ENCODE results near the gene ZDHHC17.

ZDHHC17 gene

GRCh38 chr12:76820888-76821482 is 57.1 kb downstream of the ZDHHC17 start:
- no peak for DNase-seq (ENCODE audit: low read depth)

- no peak for DNase-seq (ENCODE audit: low read depth)
Observed at GRCh38 chr12:76830436-76830835, 66.5 kb downstream of the ZDHHC17 start.

- DNase-seq (ENCODE audit: low read depth) = no peak
Observed at GRCh38 chr12:76836633-76837032, 72.7 kb downstream of the ZDHHC17 start.

DNA sequence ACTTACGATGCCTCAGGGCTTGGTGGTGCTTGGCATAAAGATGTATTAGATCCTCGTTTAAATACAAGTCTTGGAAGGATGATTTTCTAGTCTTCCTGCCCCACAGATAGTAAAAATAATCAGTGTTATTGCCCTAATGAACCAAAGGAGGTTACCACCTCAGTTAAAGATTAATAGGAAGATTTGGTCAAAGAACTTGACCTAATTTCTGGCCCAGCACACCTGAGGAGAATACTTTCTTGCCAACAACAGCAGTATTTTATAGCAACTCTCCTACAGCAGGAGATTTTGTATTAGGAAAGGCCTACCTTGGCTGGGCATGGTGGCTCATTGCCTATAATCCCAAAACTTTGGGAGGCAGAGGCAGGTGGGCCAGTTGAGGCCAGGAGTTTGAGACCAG is 83.3 kb downstream of the ZDHHC17 start:
- no peak for DNase-seq (ENCODE audit: low read depth)

- DNase-seq (ENCODE audit: low read depth) = no peak
Observed at GRCh38 chr12:76848132-76848531, 84.2 kb downstream of the ZDHHC17 start.

GRCh38 chr12:76852106-76852505 is 88.2 kb downstream of the ZDHHC17 start:
- DNase-seq (ENCODE audit: low read depth) = no peak

- no peak for DNase-seq (ENCODE audit: low read depth)
Observed at GRCh38 chr12:76855271-76855670, 91.4 kb downstream of the ZDHHC17 start.

- no peak for DNase-seq (ENCODE audit: low read depth)
Observed at GRCh38 chr12:76856018-76856644, 92.2 kb downstream of the ZDHHC17 start.

DNA sequence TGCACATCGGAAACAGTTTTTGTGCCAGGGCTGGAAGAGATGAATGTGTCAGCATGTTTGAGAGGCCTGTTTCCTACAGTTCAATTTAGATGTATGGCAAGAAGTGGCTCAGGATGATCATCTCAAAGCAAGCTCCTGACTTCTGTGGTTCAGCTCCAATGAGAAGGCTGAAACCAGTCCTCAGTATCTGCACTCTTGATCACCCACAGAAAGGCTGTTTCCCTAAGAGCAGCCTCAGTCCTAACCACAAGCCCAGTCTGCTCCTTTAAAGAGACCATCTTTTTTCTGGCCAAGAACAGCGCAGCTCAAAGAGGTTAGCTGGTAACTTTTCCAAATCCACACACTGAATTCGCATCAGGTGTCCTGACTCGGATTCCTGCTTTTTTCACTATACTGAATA is 95.7 kb downstream of the ZDHHC17 start:
- DNase-seq (ENCODE audit: low read depth) = no peak

- DNase-seq (ENCODE audit: low read depth) = no peak
Observed at GRCh38 chr12:76860256-76860655, 96.3 kb downstream of the ZDHHC17 start.

- no peak for DNase-seq (ENCODE audit: low read depth)
Observed at GRCh38 chr12:76863005-76863670, 99.2 kb downstream of the ZDHHC17 start.

DNA sequence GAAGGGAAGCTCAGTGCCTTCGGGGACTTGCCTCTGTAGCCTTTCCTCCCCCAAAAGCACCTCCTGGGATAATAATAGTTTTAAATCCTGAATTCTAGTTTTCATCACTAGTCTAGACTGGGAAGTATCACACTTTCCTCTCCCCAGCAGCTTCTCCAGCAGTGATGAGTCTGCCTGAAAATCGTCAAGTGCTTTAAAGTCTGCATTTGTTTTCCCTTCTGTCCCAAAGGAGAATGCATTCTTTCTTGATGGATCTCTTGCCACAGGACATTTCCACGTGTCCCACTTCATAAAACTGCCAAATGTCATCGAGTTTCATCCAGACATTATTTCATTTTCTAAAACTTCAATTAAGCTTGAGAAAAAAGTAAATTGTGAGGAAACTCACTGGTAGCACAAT is 99.9 kb downstream of the ZDHHC17 start:
- no peak for DNase-seq (ENCODE audit: low read depth)

- DNase-seq (ENCODE audit: low read depth) = no peak
Observed at GRCh38 chr12:76864791-76865400, 101.0 kb downstream of the ZDHHC17 start.

DNA sequence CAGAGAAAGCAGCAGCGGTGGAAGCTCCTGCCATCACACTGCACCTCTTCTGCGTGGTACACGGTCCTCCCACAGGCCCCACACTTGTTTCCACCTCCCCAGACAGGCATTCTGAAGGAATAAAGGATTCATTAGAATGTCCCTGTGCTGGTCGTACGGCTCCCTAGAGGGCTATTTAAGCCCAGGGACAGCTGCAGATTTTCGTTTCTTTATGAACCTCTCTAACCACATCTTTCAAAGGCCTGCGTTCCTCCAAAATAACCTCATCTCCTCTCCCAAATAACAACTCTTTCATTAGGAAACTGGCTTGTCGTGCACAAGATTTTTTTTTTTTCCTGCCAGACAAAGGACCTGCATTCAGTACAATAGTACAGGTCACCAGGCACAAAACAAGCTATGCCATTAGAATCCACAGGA is 102.2 kb downstream of the ZDHHC17 start:
- no peak for DNase-seq (ENCODE audit: low read depth)

- DNase-seq (ENCODE audit: low read depth) = no peak
Observed at GRCh38 chr12:76866726-76867125, 102.8 kb downstream of the ZDHHC17 start.

- no peak for DNase-seq (ENCODE audit: low read depth)
Observed at GRCh38 chr12:76871082-76871481, 107.2 kb downstream of the ZDHHC17 start.

GRCh38 chr12:76871742-76872141 is 107.8 kb downstream of the ZDHHC17 start:
- no peak for DNase-seq (ENCODE audit: low read depth)

DNA sequence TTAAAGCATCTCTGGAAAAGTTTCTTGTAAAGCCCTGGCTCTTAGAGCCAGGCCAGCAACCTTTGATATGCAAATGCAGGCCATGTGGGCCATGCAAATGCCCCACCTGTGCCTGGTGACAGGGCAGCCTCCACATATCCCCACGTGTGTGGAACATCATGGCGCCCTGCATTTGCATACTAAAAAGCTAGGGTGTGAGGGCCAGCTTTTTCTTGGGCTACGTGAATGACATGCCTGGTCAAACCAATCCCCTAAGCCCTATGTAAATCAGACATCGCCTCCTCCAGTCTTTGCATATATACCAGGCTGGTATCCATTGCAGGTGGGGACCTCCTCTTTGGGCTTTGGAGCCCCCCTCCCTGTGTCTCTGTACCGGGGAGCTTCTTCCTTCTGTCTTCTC is 108.5 kb downstream of the ZDHHC17 start:
- DNase-seq (ENCODE audit: low read depth) = no peak

GRCh38 chr12:76874027-76874426 is 110.1 kb downstream of the ZDHHC17 start:
- DNase-seq (ENCODE audit: low read depth) = no peak

GRCh38 chr12:76874491-76875190 is 110.7 kb downstream of the ZDHHC17 start:
- DNase-seq (ENCODE audit: low read depth) = no peak

DNA sequence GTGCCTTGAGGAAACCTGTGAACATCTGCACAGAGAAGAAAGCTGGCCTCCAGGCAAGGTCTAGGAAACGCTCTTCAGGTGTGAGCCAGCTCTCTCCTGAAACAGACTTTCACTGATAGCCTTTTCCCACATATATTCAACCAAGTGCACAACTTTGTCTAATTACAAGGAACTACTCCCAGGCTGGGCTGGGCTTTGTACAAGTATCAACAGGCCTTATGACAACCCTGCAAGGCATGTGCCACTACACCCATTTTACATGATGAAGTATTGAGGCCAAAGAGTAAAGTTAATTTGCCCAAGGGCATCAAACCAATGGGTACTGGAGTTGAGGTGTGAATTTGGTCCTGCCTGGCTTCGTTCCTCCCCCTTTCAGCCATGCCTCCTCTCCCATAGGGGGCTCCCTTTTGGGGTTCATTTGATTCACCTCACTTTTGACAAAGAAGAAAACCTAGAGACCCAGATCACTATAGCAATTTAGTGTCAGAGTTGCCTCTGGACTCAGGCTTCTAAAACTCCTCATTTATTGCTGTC is 112.8 kb downstream of the ZDHHC17 start:
- DNase-seq (ENCODE audit: low read depth) = no peak

Measured in activated T-cell treated with anti-CD3 and anti-CD28 coated beads for 24 hours (primary cell).